Measurements from ENCODE around the gene LRRC4C. TPM values are rescaled to one million over a fixed set of nuclear protein-coding genes. Genes with fewer than 3 reads are reported as not detected.

LRRC4C gene
- polyA plus RNA-seq, 1 experiment, result 0.02 TPM

- H3K27ac ChIP-seq (ENCODE audit: low read depth, low read length), result no peak overlapping the region
- no peaks in the 10 kb centered on the region for H3K27me3 ChIP-seq (ENCODE audit: control insufficient read depth, insufficient read depth, low read length)
- ChIA-PET POLR2A (no interaction called here), CTCF (no interaction called here)
- no peak overlapping the region for H3K4me3 ChIP-seq (ENCODE audit: low read depth, low read length)
- DNase-seq (ENCODE audit: low read depth, low spot score), result no peak
- no peak for TF ChIP-seq CTCF (IDR thresholded peaks at IDR 0.05; ENCODE audit: low read depth, low read length)
- H3K9me3 ChIP-seq (ENCODE audit: control insufficient read depth, insufficient read depth, low read length), result peaks cover 13% of the 10 kb centered on the region; the same call in 1 of the 2 replicates
Measured at GRCh38 chr11:40602866-40603552, 856.4 kb downstream of the LRRC4C start.

GRCh38 chr11:40597546-40598113 is 861.8 kb downstream of the LRRC4C start:
- H3K4me3 ChIP-seq (ENCODE audit: low read depth, low read length), result no peak overlapping the region
- TF ChIP-seq CTCF (IDR thresholded peaks at IDR 0.05; ENCODE audit: low read depth, low read length), result no peak
- H3K9me3 ChIP-seq (ENCODE audit: control insufficient read depth, insufficient read depth, low read length), result no peaks in the 10 kb centered on the region; the same call in 1 of the 2 replicates
- DNase-seq (ENCODE audit: low read depth, low spot score), result no peak
- ChIA-PET POLR2A (no interaction called here), CTCF (no interaction called here)
- H3K27me3 ChIP-seq (ENCODE audit: control insufficient read depth, insufficient read depth, low read length), result no peaks in the 10 kb centered on the region
- H3K27ac ChIP-seq (ENCODE audit: low read depth, low read length), result no peak overlapping the region

- no peak overlapping the region for H3K27ac ChIP-seq (ENCODE audit: low read depth, low read length)
- no peak for TF ChIP-seq CTCF (IDR thresholded peaks at IDR 0.05; ENCODE audit: low read depth, low read length)
- no peaks in the 10 kb centered on the region for H3K27me3 ChIP-seq (ENCODE audit: control insufficient read depth, insufficient read depth, low read length)
- ChIA-PET POLR2A (no interaction called here), CTCF (interaction anchor here (1.2 kb wide), 1 partner anchor 1199 kb away, joined by 4 read pairs; no protein-coding TSS in a partner anchor)
- DNase-seq (ENCODE audit: low read depth, low spot score), result no peak
- H3K9me3 ChIP-seq (ENCODE audit: control insufficient read depth, insufficient read depth, low read length), result no peaks in the 10 kb centered on the region; the same call in 1 of the 2 replicates
- H3K4me3 ChIP-seq (ENCODE audit: low read depth, low read length), result no peak overlapping the region
Measured at GRCh38 chr11:40573254-40573891, 886.1 kb downstream of the LRRC4C start.

GRCh38 chr11:40569947-40570531 is 889.4 kb downstream of the LRRC4C start:
- ChIA-PET POLR2A (no interaction called here), CTCF (no interaction called here)
- no peak for TF ChIP-seq CTCF (IDR thresholded peaks at IDR 0.05; ENCODE audit: low read depth, low read length)

More at GRCh38 chr11:40569947-40570531, 889.4 kb downstream of the LRRC4C start:
- no peak for DNase-seq (ENCODE audit: low read depth, low spot score)
- H3K27ac ChIP-seq (ENCODE audit: low read depth, low read length), result no peak overlapping the region
- H3K4me3 ChIP-seq (ENCODE audit: low read depth, low read length), result no peak overlapping the region
- H3K27me3 ChIP-seq (ENCODE audit: control insufficient read depth, insufficient read depth, low read length), result no peaks in the 10 kb centered on the region
- no peaks in the 10 kb centered on the region; the same call in 1 of the 2 replicates for H3K9me3 ChIP-seq (ENCODE audit: control insufficient read depth, insufficient read depth, low read length)

All from AG04450 (cell line).